H1 (cell line): ENCODE results near the gene MRPS27.

Source experiments
- BACH1 ChIP-seq: IDR thresholded peaks from 2 replicates; pipeline ENCODE4 v1.6.1; 2012; ENCODE audit warnings: low read length, improper control_type of control experiment
- EZH2 ChIP-seq: fragments of 200-600 bp; sonication (generic); IDR thresholded peaks from 2 replicates; pipeline ENCODE4 v1.7.1; 2012; ENCODE audit warnings: low read depth, mild to moderate bottlenecking, moderate library complexity, low read length, inconsistent platforms; ENCODE audit not compliant: severe bottlenecking
- POLR2AphosphoS5 ChIP-seq: IDR thresholded peaks from 2 replicates; pipeline ENCODE4 v1.6.1; 2011; ENCODE audit warnings: low read depth, low read length

DNA sequence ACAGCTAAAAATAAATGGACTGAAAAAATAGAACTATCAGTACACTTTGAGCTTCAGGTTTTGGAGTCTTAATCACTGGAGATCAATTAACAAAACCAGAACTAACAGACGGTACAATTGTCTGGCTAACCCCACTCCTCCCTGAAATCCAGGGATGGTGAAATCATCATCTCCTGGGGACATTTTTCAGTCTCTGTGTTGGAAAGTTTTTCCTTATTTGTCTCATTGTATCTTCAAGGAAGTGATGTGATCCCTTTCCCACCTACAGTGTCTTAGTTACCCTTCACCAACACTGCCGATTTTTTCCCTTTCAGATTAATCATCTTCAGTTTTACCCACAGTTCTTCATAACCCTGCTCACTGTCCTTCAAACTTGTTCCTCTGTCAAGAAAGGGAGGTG lies 130.9 kb downstream of the MRPS27 start:
- TF ChIP-seq POLR2AphosphoS5 (no peak), EZH2 (no peak), BACH1 (no peak)
